Sigmoid colon (tissue), 7 donors: Measurements from ENCODE around the gene ZNF385C. TPM values are rescaled to one million over a fixed set of nuclear protein-coding genes. Genes with fewer than 3 reads are reported as not detected.

Experiments
- DNase-seq: peaks from one replicate; pipeline ENCODE4 v3.0.0-alpha.2; 2019
- H3K27ac ChIP-seq, 4 donors: fragments of 200-600 bp; sonication (generic); one replicate each; pipeline ENCODE4 v1.5.1; 2016 to 2019; ENCODE audit warnings: mild to moderate bottlenecking in 1 of 4
- H3K27me3 ChIP-seq, 3 donors: fragments of 200-600 bp; sonication (generic); one replicate each; pipeline ENCODE4 v1.5.1; 2019; ENCODE audit warnings: mild to moderate bottlenecking in 1 of 3
- H3K36me3 ChIP-seq, 4 donors: fragments of 200-600 bp; sonication (generic); one replicate each; pipeline ENCODE4 v1.5.1; 2016 to 2019
- H3K4me1 ChIP-seq, 4 donors: fragments of 200-600 bp; sonication (generic); one replicate each; pipeline ENCODE4 v1.5.1; 2017 to 2019
- H3K4me3 ChIP-seq, 4 donors: fragments of 200-600 bp; sonication (generic); one replicate each; pipeline ENCODE4 v1.5.1; 2017 to 2019; ENCODE audit warnings: mild to moderate bottlenecking in 2 of 4, moderate library complexity in 1 of 4
- H3K9me3 ChIP-seq, 4 donors: fragments of 200-600 bp in 3 of 4; sonication (generic) in 3 of 4; one replicate each; pipeline versions ENCODE4 v1.5.1 to v1.6.1; 2013 to 2019
- CTCF ChIP-seq, 4 experiments: fragments of 450-650 bp in 3 of 4; fragments of 200-600 bp in 1 of 4; IDR thresholded peaks; one replicate each; pipeline ENCODE4 v1.5.1; 2016 to 2019; ENCODE audit warnings: antibody characterized with exemption in 4 of 4, mild to moderate bottlenecking in 3 of 4, moderate library complexity in 2 of 4
- EP300 ChIP-seq, 4 donors: sonication (generic); formaldehyde crosslinking; IDR thresholded peaks; one replicate each; pipeline ENCODE4 v1.6.1; 2017; ENCODE audit warnings: antibody characterized with exemption in 4 of 4
- POLR2A ChIP-seq, 2 donors: fragments of 450-650 bp; IDR thresholded peaks; one replicate each; pipeline ENCODE4 v1.6.1; 2016; ENCODE audit warnings: antibody characterized with exemption in 2 of 2, mild to moderate bottlenecking in 2 of 2, moderate library complexity in 2 of 2
- POLR2AphosphoS5 ChIP-seq, 4 donors: sonication (generic); formaldehyde crosslinking; IDR thresholded peaks; one replicate each; pipeline ENCODE4 v1.6.1; 2017; ENCODE audit warnings: antibody characterized with exemption in 4 of 4
- WGBS, 2 donors: extraction: QIAGEN DNeasy Blood & Tissue Kit; methylation state at CpG; one replicate each; pipeline ENCODE4 v1.1.7; 2013; 5-methylcytosine and 5-hydroxymethylcytosine counted together
- intact Hi-C: fragments of 100-400 bp; cut with DNase I; formaldehyde crosslinking; loops from one replicate; pipeline ENCODE4 v1.15.1; 2023
- polyA plus RNA-seq, 3 donors: library from polyadenylated mRNA; stranded (reverse); fragments of 200-250 nt; gene quantifications; one replicate each; pipeline ENCODE4 v1.2.3, GENCODE V29; 2013
- total RNA-seq, 4 donors: library from RNA; depleted of rRNA; stranded (reverse); fragments of >200 nt; gene quantifications; one replicate each; pipeline ENCODE4 v1.1.0, GENCODE V29; 2016
- donor health status: healthy with polysubstance abuse.
- donor health status: Bipolar disorder and iron deficiency.
- donor health status: healthy.

ZNF385C gene
- total and polyA plus RNA-seq, 7 donors: 0.33 to 0.60 (median 0.42) TPM; not detected in 4

DNA sequence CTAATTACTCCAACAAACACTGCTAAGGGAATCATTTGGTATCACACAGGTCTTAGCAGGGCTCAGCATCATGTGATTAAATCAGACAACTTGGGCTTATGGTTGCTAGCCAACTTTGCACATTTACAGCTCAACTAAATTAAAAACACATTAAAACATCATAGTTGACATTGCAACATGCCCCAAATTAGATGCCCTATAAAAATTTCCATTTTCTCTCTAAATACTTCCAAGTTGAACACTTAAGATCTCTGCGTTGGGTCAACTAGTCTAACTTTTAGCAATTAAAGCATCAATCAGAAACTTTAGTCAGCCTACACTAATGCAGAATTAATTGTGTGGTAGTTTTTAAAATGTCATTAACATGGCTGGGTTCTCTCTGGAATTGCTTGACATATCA, 93.1 kb downstream of the ZNF385C start:
- no peak overlapping the region for H3K4me3 ChIP-seq
- H3K9me3 ChIP-seq: no peaks in the 10 kb centered on the region
- H3K27ac ChIP-seq: no peak overlapping the region
- H3K4me1 ChIP-seq: peaks cover 0 to 47% (median 36%) of the 10 kb centered on the region in 4 donors
- no peak for DNase-seq
- intact Hi-C loops: no loop called here
- H3K36me3 ChIP-seq: peaks cover 0 to 32% (median 2%) of the 10 kb centered on the region in 4 donors
- no peaks in the 10 kb centered on the region for H3K27me3 ChIP-seq
- TF ChIP-seq CTCF (IDR thresholded peaks at IDR 0.05) (no peak), POLR2A (IDR thresholded peaks at IDR 0.05) (no peak), EP300 (IDR thresholded peaks at IDR 0.05) (no peak), POLR2AphosphoS5 (IDR thresholded peaks at IDR 0.05) (no peak)
- 79 to 90% methylated on average over 1 of the region's 1 CpG for WGBS, 2 donors

GRCh38 chr17:42002792-42003301, 95.4 kb downstream of the ZNF385C start:
- H3K27ac ChIP-seq: peak overlapping the region in 2 of 4 donors; percentile 2 to 22
- no peaks in the 10 kb centered on the region for H3K27me3 ChIP-seq
- no peak for TF ChIP-seq POLR2A (IDR thresholded peaks at IDR 0.05)
- no peak for TF ChIP-seq EP300 (IDR thresholded peaks at IDR 0.05)
- intact Hi-C loops: no loop called here
- peaks cover 0 to 35% (median 25%) of the 10 kb centered on the region in 4 donors for H3K4me1 ChIP-seq
- no peaks in the 10 kb centered on the region for H3K9me3 ChIP-seq
- WGBS, 2 donors: 26 to 67% methylated on average over 3 of the region's 3 CpGs
- H3K36me3 ChIP-seq: peaks cover 8 to 55% (median 22%) of the 10 kb centered on the region in 4 donors
- no peak for DNase-seq
- H3K4me3 ChIP-seq: no peak overlapping the region

GRCh38 chr17:42002175-42002791, 96.0 kb downstream of the ZNF385C start:
- TF ChIP-seq POLR2A (IDR thresholded peaks at IDR 0.05): no peak
- H3K36me3 ChIP-seq: peaks cover 10 to 60% (median 27%) of the 10 kb centered on the region in 4 donors
- peaks cover 0 to 29% (median 25%) of the 10 kb centered on the region in 4 donors for H3K4me1 ChIP-seq
- no peaks in the 10 kb centered on the region for H3K9me3 ChIP-seq
- no peak overlapping the region for H3K4me3 ChIP-seq
- no peaks in the 10 kb centered on the region for H3K27me3 ChIP-seq
- intact Hi-C loops: no loop called here
- no peak overlapping the region for H3K27ac ChIP-seq
- WGBS, 2 donors: 89 to 90% methylated on average over 7 of the region's 7 CpGs
- DNase-seq: no peak

- 77 to 88% methylated on average over 2 of the region's 2 CpGs for WGBS, 2 donors
- no peak for DNase-seq
- intact Hi-C loops: no loop called here
- TF ChIP-seq EP300 (IDR thresholded peaks at IDR 0.05) (no peak), POLR2A (IDR thresholded peaks at IDR 0.05) (no peak), CTCF (IDR thresholded peaks at IDR 0.05) (no peak), POLR2AphosphoS5 (IDR thresholded peaks at IDR 0.05) (no peak)
- H3K27ac ChIP-seq: no peak overlapping the region
- H3K4me1 ChIP-seq: peaks cover 0 to 27% (median 25%) of the 10 kb centered on the region in 4 donors
- no peaks in the 10 kb centered on the region for H3K9me3 ChIP-seq
- peaks cover 16 to 66% (median 33%) of the 10 kb centered on the region in 4 donors for H3K36me3 ChIP-seq
- no peaks in the 10 kb centered on the region for H3K27me3 ChIP-seq
- no peak overlapping the region for H3K4me3 ChIP-seq
These were observed 96.5 kb downstream of the ZNF385C start for GRCh38 chr17:42001729-42002128.

GRCh38 chr17:42000413-42001133, 97.7 kb downstream of the ZNF385C start:
- Histone ChIP-seq H3K27me3 (no peaks in the 10 kb centered on the region), H3K36me3 (peaks cover 22 to 78% (median 44%) of the 10 kb centered on the region in 4 donors), H3K9me3 (no peaks in the 10 kb centered on the region), H3K27ac (no peak overlapping the region), H3K4me3 (no peak overlapping the region), H3K4me1 (peaks cover 0 to 22% (median 17%) of the 10 kb centered on the region in 4 donors)
- 24 to 69% methylated on average over 3 of the region's 3 CpGs for WGBS, 2 donors
- DNase-seq: no peak
- no peak for TF ChIP-seq POLR2A (IDR thresholded peaks at IDR 0.05)
- TF ChIP-seq POLR2AphosphoS5 (IDR thresholded peaks at IDR 0.05): no peak
- no peak for TF ChIP-seq CTCF (IDR thresholded peaks at IDR 0.05)
- no peak for TF ChIP-seq EP300 (IDR thresholded peaks at IDR 0.05)
- intact Hi-C loops: no loop called here
